Anterior cingulate cortex (tissue), 58 donors: ENCODE measurements around the gene ATP5PD.
A peak's percentile ranks its signal among the peaks of the same experiment; 100 is the strongest.
"Not testable (repeated sequence)": the region's sequence is repeated elsewhere in the genome, so short reads cannot be mapped to it uniquely, and the experiment has no call there.

ENCODE experiments used
- DNase-seq, 58 donors: peaks; one replicate each; lab custom pipeline; 2025; lab: John Stamatoyannopoulos, UW

The ATP5PD gene

GRCh38 chr17:75026650-75027049 lies 20.1 kb downstream of the ATP5PD start:
- not testable (repeated sequence) for DNase-seq

- not testable (repeated sequence) for DNase-seq
Measured at GRCh38 chr17:75025398-75025734, 21.4 kb downstream of the ATP5PD start.

- DNase-seq, result no peak
Measured at GRCh38 chr17:75024686-75025397, 21.9 kb downstream of the ATP5PD start.

- DNase-seq, result peak in 18 of 58 donors; percentile 12 to 77 (median 28)
Measured at GRCh38 chr17:75020331-75021110, 26.2 kb downstream of the ATP5PD start.

GRCh38 chr17:75019710-75020109 lies 27.1 kb downstream of the ATP5PD start:
- DNase-seq, result peak in 4 of 58 donors; percentile 22 to 39 (median 24)

GRCh38 chr17:75019146-75019545 lies 27.6 kb downstream of the ATP5PD start:
- peak in 6 of 58 donors; percentile 8 to 39 (median 23) for DNase-seq

GRCh38 chr17:75013092-75013559 lies 33.6 kb downstream of the ATP5PD start:
- no peak for DNase-seq

- peak; percentile 53 to 94 (median 81) for DNase-seq
Measured at GRCh38 chr17:75012346-75013091, 34.2 kb downstream of the ATP5PD start, which contains the start of gene MRPL58. Gene MRPL58 (plus strand): TSS chr17:75012670. CDS start chr17:75012687, 17 bp downstream.

- no peak for DNase-seq
Measured at GRCh38 chr17:75012096-75012345, 34.7 kb downstream of the ATP5PD start.

GRCh38 chr17:75011401-75012095 lies 35.2 kb downstream of the ATP5PD start:
- DNase-seq, result peak in 45 of 58 donors; percentile 19 to 79 (median 44)

- peak in 13 of 58 donors; percentile 11 to 61 (median 36) for DNase-seq
Measured at GRCh38 chr17:75010683-75011400, 35.9 kb downstream of the ATP5PD start.

GRCh38 chr17:75009139-75009724 lies 37.5 kb downstream of the ATP5PD start:
- no peak for DNase-seq

GRCh38 chr17:75008373-75008772 lies 38.4 kb downstream of the ATP5PD start:
- DNase-seq, result no peak

GRCh38 chr17:75006653-75007052 lies 40.1 kb downstream of the ATP5PD start:
- no peak for DNase-seq

GRCh38 chr17:75006084-75006483 lies 40.7 kb downstream of the ATP5PD start:
- not testable (repeated sequence) for DNase-seq

- DNase-seq, result no peak
Measured at GRCh38 chr17:75005291-75005690, 41.5 kb downstream of the ATP5PD start.

- no peak for DNase-seq
Measured at GRCh38 chr17:75004371-75004770, 42.4 kb downstream of the ATP5PD start.

- no peak for DNase-seq
Measured at GRCh38 chr17:75003957-75004355, 42.8 kb downstream of the ATP5PD start.
